Measurements from ENCODE around the gene ZAP70.

GRCh38 chr2:97738179-97739019 is 25.0 kb downstream of the ZAP70 start:
- TF ChIP-seq, protein P1, sequence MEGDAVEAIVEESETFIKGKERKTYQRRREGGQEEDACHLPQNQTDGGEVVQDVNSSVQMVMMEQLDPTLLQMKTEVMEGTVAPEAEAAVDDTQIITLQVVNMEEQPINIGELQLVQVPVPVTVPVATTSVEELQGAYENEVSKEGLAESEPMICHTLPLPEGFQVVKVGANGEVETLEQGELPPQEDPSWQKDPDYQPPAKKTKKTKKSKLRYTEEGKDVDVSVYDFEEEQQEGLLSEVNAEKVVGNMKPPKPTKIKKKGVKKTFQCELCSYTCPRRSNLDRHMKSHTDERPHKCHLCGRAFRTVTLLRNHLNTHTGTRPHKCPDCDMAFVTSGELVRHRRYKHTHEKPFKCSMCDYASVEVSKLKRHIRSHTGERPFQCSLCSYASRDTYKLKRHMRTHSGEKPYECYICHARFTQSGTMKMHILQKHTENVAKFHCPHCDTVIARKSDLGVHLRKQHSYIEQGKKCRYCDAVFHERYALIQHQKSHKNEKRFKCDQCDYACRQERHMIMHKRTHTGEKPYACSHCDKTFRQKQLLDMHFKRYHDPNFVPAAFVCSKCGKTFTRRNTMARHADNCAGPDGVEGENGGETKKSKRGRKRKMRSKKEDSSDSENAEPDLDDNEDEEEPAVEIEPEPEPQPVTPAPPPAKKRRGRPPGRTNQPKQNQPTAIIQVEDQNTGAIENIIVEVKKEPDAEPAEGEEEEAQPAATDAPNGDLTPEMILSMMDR (conservative IDR thresholded peaks at IDR 0.05; ENCODE audit: low read length), result no peak
- no peak for TF ChIP-seq EZH2phosphoT487 (IDR thresholded peaks at IDR 0.05; ENCODE audit: borderline replicate concordance)

Measured in Loucy (cell line).